ENCODE results near the gene PRKCH. TPM values are rescaled to one million over a fixed set of nuclear protein-coding genes. Genes with fewer than 3 reads are reported as not detected.

PRKCH gene
- total RNA-seq, 2 experiments from 2014 or later: 0.85 to 2.3 TPM

GRCh38 chr14:61539631-61540030, 218.3 kb downstream of the PRKCH start:
- H4K20me1 ChIP-seq (ENCODE audit: insufficient read depth, low read length): no peaks in the 10 kb centered on the region
- no peak overlapping the region for H3K4me2 ChIP-seq (ENCODE audit: low read length)
- no TSS peak for BruUV-seq (replicated peaks)
- H3K79me2 ChIP-seq (ENCODE audit: insufficient read depth, low read depth, low read length): no peaks in the 10 kb centered on the region
- DNase-seq (ENCODE audit: low spot score): no peak
- ChIA-PET CTCF (ENCODE audit: unreplicated experiment) (no interaction called here), POLR2A (interaction anchor here (0.6 to 1.3 kb wide), 3 partner anchors 12 to 174 kb away, joined by 3 to 5 read pairs (median 3); no protein-coding TSS in a partner anchor)
- TF ChIP-seq CTCF (conservative IDR thresholded peaks at IDR 0.05; ENCODE audit: low read length) (no peak), EZH2phosphoT487 (IDR thresholded peaks at IDR 0.05; ENCODE audit: borderline replicate concordance, low read depth, low read length) (no peak)
- intact Hi-C loops (cut with micrococcal nuclease; ENCODE audit: unreplicated experiment): no loop called here
- no peaks in the 10 kb centered on the region for H3K9me2 ChIP-seq (ENCODE audit: insufficient read depth, low read length)
- H3K4me1 ChIP-seq (ENCODE audit: insufficient read depth, low read length, poor library complexity, severe bottlenecking): peaks cover 12% of the 10 kb centered on the region
- H3K4me3 ChIP-seq (ENCODE audit: low read depth, low read length, poor library complexity, severe bottlenecking): no peak overlapping the region
- no peaks in the 10 kb centered on the region for H3K9me3 ChIP-seq (ENCODE audit: low read length)
- no peak overlapping the region for H2AFZ ChIP-seq (ENCODE audit: low read length)
- H3K36me3 ChIP-seq (ENCODE audit: insufficient read depth, low read length): no peaks in the 10 kb centered on the region
- no peak overlapping the region for H3K27ac ChIP-seq (ENCODE audit: low read depth, low read length, poor library complexity, severe bottlenecking)

- intact Hi-C loops (cut with micrococcal nuclease; ENCODE audit: unreplicated experiment): no loop called here
- Histone ChIP-seq H3K4me2 (ENCODE audit: low read length) (no peak overlapping the region), H2AFZ (ENCODE audit: low read length) (no peak overlapping the region), H3K9me3 (ENCODE audit: low read length) (no peaks in the 10 kb centered on the region), H3K4me1 (ENCODE audit: insufficient read depth, low read length, poor library complexity, severe bottlenecking) (peaks cover 12% of the 10 kb centered on the region), H3K79me2 (ENCODE audit: insufficient read depth, low read depth, low read length) (no peaks in the 10 kb centered on the region), H3K4me3 (ENCODE audit: low read depth, low read length, poor library complexity, severe bottlenecking) (no peak overlapping the region), H3K9me2 (ENCODE audit: insufficient read depth, low read length) (no peaks in the 10 kb centered on the region), H4K20me1 (ENCODE audit: insufficient read depth, low read length) (no peaks in the 10 kb centered on the region), H3K27ac (ENCODE audit: low read depth, low read length, poor library complexity, severe bottlenecking) (no peak overlapping the region), H3K36me3 (ENCODE audit: insufficient read depth, low read length) (no peaks in the 10 kb centered on the region)
- no peak for DNase-seq (ENCODE audit: low spot score)
- TF ChIP-seq CTCF (conservative IDR thresholded peaks at IDR 0.05; ENCODE audit: low read length): no peak
- no peak for TF ChIP-seq EZH2phosphoT487 (IDR thresholded peaks at IDR 0.05; ENCODE audit: borderline replicate concordance, low read depth, low read length)
- CTCF ChIA-PET (ENCODE audit: unreplicated experiment): no interaction called here
- POLR2A ChIA-PET: no interaction called here
- BruUV-seq (replicated peaks): no TSS peak
These were observed 219.6 kb downstream of the PRKCH start for GRCh38 chr14:61540931-61541330.

- no peak overlapping the region for H2AFZ ChIP-seq (ENCODE audit: low read length)
- peaks cover under 1% of the 10 kb centered on the region for H3K4me1 ChIP-seq (ENCODE audit: insufficient read depth, low read length, poor library complexity, severe bottlenecking)
- no peaks in the 10 kb centered on the region for H4K20me1 ChIP-seq (ENCODE audit: insufficient read depth, low read length)
- no peak overlapping the region for H3K4me3 ChIP-seq (ENCODE audit: low read depth, low read length, poor library complexity, severe bottlenecking)
- H3K27ac ChIP-seq (ENCODE audit: low read depth, low read length, poor library complexity, severe bottlenecking): no peak overlapping the region
- BruUV-seq (replicated peaks): no TSS peak
- POLR2A ChIA-PET: interaction anchor here (0.9 to 1.4 kb wide), 3 partner anchors 8 to 10 kb away, joined by 3 to 5 read pairs (median 3); no protein-coding TSS in a partner anchor
- H3K4me2 ChIP-seq (ENCODE audit: low read length): no peak overlapping the region
- H3K9me3 ChIP-seq (ENCODE audit: low read length): no peaks in the 10 kb centered on the region
- DNase-seq (ENCODE audit: low spot score): no peak
- no peaks in the 10 kb centered on the region for H3K9me2 ChIP-seq (ENCODE audit: insufficient read depth, low read length)
- no peaks in the 10 kb centered on the region for H3K36me3 ChIP-seq (ENCODE audit: insufficient read depth, low read length)
- TF ChIP-seq CTCF (conservative IDR thresholded peaks at IDR 0.05; ENCODE audit: low read length) (no peak), EZH2phosphoT487 (IDR thresholded peaks at IDR 0.05; ENCODE audit: borderline replicate concordance, low read depth, low read length) (no peak)
- CTCF ChIA-PET (ENCODE audit: unreplicated experiment): no interaction called here
- intact Hi-C loops (cut with micrococcal nuclease; ENCODE audit: unreplicated experiment): no loop called here
- H3K79me2 ChIP-seq (ENCODE audit: insufficient read depth, low read depth, low read length): no peaks in the 10 kb centered on the region
These were observed 221.7 kb downstream of the PRKCH start for GRCh38 chr14:61542848-61543790.
